Astrocyte of the cerebellum (primary cell): ENCODE data around the gene DSTN.

Experiments used
- DNase-seq: peaks from one replicate; pipeline ENCODE4 v3.0.0-alpha.2; 2011; ENCODE audit warnings: low read depth
- H3K4me3 ChIP-seq: 2 replicates; pipeline ENCODE4 v1.5.1; 2011; ENCODE audit warnings: mild to moderate bottlenecking, low read depth, low read length, moderate library complexity
- in situ Hi-C: cut with HindIII; loops from 2 replicates; pipeline ENCODE4 v1.10.0; 2017; ENCODE audit warnings: low sequenced_read_pairs
- TF ChIP-seq, protein P1 (sequence below): IDR thresholded peaks from 2 replicates; pipeline ENCODE4 v1.5.1; 2012; ENCODE audit warnings: low read length, low read depth, moderate library complexity, mild to moderate bottlenecking; ENCODE audit errors: missing control alignments

DSTN gene

DNA sequence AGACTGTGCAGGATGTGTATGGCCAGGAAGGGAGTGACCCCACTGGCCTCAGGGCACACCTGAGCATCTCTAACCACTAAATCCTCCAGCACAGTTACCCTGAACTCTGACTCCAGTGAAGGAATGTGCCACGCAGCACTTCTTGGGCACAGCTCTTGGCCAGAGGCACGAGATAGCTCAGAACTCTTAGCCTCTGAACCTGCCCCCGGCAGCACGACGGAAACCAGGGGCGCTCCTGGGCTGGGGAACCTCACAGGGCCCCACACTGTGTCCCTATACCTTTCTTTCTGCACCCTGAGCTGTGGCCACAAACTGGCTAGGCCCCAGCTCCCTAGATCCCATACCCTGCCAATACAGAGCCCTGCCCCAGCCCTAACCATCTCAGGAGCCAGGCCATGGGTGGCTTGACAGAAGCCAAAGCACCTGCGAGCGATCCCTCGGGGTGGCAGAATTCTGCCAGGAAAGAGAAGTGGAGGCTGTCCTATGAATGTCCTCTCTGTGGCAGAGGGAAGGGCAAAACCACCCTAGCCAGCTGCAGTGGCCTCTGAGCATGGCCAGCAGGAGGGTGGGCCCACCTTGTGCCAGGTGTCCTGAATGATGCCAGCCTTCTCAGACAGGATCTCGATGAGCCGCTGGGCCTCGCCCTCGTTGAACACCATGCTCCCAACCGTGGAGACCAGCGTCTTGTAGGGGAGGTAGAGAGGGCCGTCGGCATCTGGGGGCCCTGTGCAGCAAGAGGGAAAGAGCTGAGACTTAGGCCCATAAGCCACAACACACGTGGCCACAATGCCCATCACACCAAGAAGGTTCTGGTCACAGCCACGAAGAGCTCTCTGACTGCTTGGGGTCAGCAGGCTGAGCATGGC is 72.8 kb downstream of the DSTN start:
- no peak overlapping the region for H3K4me3 ChIP-seq
- TF ChIP-seq, protein P1, sequence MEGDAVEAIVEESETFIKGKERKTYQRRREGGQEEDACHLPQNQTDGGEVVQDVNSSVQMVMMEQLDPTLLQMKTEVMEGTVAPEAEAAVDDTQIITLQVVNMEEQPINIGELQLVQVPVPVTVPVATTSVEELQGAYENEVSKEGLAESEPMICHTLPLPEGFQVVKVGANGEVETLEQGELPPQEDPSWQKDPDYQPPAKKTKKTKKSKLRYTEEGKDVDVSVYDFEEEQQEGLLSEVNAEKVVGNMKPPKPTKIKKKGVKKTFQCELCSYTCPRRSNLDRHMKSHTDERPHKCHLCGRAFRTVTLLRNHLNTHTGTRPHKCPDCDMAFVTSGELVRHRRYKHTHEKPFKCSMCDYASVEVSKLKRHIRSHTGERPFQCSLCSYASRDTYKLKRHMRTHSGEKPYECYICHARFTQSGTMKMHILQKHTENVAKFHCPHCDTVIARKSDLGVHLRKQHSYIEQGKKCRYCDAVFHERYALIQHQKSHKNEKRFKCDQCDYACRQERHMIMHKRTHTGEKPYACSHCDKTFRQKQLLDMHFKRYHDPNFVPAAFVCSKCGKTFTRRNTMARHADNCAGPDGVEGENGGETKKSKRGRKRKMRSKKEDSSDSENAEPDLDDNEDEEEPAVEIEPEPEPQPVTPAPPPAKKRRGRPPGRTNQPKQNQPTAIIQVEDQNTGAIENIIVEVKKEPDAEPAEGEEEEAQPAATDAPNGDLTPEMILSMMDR: no peak
- in situ Hi-C loops: no loop called here
- DNase-seq: no peak

DNA sequence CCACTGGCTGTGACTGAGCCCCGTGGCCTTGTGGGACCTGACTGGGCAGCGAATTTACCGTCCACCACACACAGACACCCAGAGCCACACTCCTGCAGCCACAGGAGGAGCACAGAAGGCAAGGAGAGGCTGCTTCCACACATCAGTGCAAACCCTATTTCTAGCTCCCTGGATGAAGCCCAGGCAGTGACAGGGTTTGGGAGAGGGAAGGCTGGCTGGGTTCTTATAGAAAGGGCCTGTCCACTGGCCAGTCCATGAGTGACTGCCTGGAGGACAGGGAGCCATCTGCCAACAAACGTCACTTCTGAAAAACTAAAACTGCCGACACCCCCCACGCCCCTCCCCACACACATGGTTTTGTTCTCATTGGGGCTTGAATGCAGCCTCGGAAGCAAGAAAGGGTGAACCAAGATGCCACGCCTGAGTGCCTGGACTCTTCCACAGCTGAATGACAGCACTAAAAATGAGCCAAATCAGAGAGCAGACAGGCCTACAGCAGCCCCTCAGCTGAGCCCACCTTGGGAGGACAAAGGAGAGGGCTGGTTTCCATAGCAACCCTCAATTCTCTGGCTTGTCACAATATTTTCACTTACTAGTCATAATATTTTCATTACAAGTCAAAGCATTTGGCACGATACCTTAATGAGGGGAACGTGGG is 73.8 kb downstream of the DSTN start:
- no peak for DNase-seq
- TF ChIP-seq, protein P1: no peak
- no peak overlapping the region for H3K4me3 ChIP-seq
- in situ Hi-C loops: no loop called here

DNA sequence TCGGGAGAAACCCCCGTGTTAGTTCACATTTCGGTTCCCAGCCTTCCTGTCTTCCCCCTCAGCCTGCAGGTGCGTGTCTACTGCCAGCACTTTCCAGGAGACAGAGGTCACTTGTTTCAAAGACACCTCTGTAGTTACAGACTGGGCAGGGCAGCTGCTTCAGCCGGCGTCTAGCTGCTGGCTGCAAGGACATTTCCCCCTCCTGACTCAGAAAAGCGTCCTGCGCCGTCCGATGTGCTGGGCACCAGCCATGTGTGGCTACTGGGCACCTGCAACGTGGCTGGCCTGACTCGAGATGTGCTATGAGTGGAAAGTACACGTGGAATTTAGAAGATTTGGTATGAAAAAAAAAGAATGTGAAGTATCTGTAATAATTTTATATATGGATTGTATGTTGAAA is 74.6 kb downstream of the DSTN start:
- no peak for DNase-seq
- no peak overlapping the region for H3K4me3 ChIP-seq
- TF ChIP-seq, protein P1: no peak
- in situ Hi-C loops: no loop called here

DNA sequence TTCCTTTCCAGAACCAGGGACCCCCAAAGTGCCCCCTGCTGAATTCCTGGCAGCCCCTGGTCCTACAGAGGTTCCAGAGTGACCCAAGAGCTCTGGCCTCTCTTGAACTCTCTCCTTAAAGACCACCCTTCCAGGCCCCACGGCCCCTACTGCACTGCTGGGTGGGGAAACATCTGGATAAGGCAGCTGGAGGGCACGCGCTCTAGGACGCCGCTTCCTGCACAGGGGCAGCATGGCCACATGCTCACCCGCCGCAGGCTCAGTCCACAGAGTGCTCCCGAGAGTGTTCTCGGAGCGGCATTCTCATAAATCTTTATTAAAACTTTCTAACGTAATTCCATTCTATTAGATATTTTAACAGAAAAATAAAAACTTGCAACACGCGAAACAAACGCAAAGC is 75.1 kb downstream of the DSTN start:
- DNase-seq: no peak
- in situ Hi-C loops: no loop called here
- TF ChIP-seq, protein P1: no peak
- H3K4me3 ChIP-seq: no peak overlapping the region

DNA sequence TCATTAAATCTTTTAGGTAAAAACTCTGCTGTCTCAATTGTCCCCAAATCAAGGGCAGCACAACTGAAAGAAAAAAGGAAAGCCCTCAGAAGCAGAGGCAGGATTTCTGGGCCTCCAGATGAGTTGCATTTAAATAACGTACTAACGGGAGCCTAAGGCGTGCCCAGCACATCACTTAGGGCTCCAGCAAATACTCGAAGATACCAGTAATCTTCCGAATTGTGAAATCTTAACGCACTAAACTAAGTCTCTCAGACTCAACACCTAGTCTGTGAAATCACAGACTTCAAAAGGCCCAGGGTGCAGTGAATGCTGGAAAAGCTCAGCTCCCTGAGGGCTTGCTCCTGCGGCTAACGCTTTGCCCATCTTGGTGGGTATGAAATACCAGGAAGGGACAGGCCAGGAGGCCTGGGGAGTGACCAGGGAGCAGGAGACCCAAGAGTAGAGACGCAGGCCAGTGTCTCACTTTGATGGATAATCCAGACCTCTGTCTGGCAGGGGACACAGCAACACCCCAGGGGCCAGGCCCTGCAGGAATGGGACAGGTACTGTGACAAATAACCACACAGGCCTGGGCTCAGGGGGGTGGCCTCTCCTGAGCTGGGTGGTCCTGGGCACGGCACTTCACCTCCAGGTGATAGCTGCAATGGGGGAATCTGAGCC is 75.8 kb downstream of the DSTN start:
- no peak for DNase-seq
- TF ChIP-seq, protein P1: no peak
- no peak overlapping the region for H3K4me3 ChIP-seq
- in situ Hi-C loops: no loop called here

DNA sequence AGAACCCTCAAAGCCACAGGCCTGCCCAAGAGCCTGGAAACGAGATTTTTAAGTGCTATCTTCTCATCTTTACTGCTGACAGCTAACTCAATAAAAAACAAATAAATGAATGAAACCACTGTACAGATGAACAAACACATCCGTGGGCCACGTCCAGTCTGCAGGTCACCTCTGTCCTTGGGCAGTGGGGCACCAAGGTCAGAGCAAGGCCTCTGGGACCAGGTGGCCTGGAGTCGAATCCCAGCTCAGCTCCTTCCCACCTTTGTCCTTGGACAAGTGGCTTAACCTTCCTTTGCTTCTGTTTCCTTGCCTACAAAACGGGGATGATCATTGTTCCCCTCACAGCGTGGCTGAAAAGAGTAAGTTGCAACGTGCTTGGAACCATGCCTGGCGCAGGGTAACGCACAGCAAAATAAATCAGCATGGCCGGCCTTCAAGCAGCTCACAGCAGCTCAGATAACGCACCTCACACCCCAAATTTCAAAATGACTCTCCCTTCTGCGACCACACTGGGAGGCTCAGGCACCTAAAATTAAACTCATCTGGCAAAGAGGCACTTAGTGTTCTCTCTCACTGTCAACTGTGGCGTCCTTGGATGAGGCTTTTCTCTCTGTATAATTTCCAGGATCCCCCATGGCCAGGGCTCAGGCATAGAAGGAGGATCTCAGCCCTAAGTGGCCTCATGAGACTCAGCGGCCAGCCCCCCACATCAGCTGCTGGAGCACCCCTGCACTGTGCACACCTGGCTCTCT is 76.5 kb downstream of the DSTN start:
- in situ Hi-C loops: no loop called here
- DNase-seq: no peak
- TF ChIP-seq, protein P1: no peak
- H3K4me3 ChIP-seq: no peak overlapping the region
